T47D (cell line): ENCODE results near the gene SORBS1.

ENCODE experiments used
- DNase-seq, 2 experiments: peaks; one replicate each; pipeline versions ENCODE4 v3.0.0 to v3.0.0-alpha.2; 2011 to 2012; ENCODE audit warnings: low read depth in 1 of 2, low spot score in 1 of 2
- JUND ChIP-seq: IDR thresholded peaks from 2 replicates; pipeline ENCODE4 v1.6.1; 2012; ENCODE audit warnings: low read depth
- in situ Hi-C: cut with HindIII; loops from 2 replicates; pipeline ENCODE4 v1.10.0; 2016; ENCODE audit warnings: low sequenced_read_pairs, low pct_unique_long_range_greater_than_20kb

Gene SORBS1

GRCh38 chr10:95544783-95545500, 16.2 kb downstream of the SORBS1 start:
- TF ChIP-seq JUND = no peak
- no peak for DNase-seq
- in situ Hi-C loops = no loop called here

GRCh38 chr10:95543459-95543858, 17.7 kb downstream of the SORBS1 start:
- DNase-seq = no peak

GRCh38 chr10:95542761-95543160, 18.4 kb downstream of the SORBS1 start:
- TF ChIP-seq JUND = no peak
- no peak for DNase-seq
- in situ Hi-C loops = no loop called here

More at GRCh38 chr10:95543459-95543858, 17.7 kb downstream of the SORBS1 start:
- TF ChIP-seq JUND = no peak
- in situ Hi-C loops = no loop called here

- in situ Hi-C loops = no loop called here
- TF ChIP-seq JUND = no peak
Measured at GRCh38 chr10:95542330-95542729, 18.8 kb downstream of the SORBS1 start.

GRCh38 chr10:95540514-95541052, 20.6 kb downstream of the SORBS1 start:
- no peak for TF ChIP-seq JUND
- in situ Hi-C loops = no loop called here
- DNase-seq = no peak

More at GRCh38 chr10:95542330-95542729, 18.8 kb downstream of the SORBS1 start:
- DNase-seq = no peak

- TF ChIP-seq JUND = no peak
- in situ Hi-C loops = no loop called here
- DNase-seq = no peak
Measured at GRCh38 chr10:95539560-95540284, 21.4 kb downstream of the SORBS1 start.

GRCh38 chr10:95538412-95538811, 22.8 kb downstream of the SORBS1 start:
- no peak for TF ChIP-seq JUND
- DNase-seq = no peak
- in situ Hi-C loops = no loop called here

GRCh38 chr10:95537542-95537927, 23.6 kb downstream of the SORBS1 start:
- TF ChIP-seq JUND = no peak
- in situ Hi-C loops = no loop called here
- DNase-seq = no peak

- in situ Hi-C loops = no loop called here
- no peak for DNase-seq
- no peak for TF ChIP-seq JUND
Measured at GRCh38 chr10:95536894-95537541, 24.2 kb downstream of the SORBS1 start.

- in situ Hi-C loops = no loop called here
- DNase-seq = no peak
- TF ChIP-seq JUND = no peak
Measured at GRCh38 chr10:95536017-95536416, 25.2 kb downstream of the SORBS1 start.

GRCh38 chr10:95535526-95535925, 25.6 kb downstream of the SORBS1 start:
- no peak for DNase-seq
- in situ Hi-C loops = no loop called here
- TF ChIP-seq JUND = no peak

- TF ChIP-seq JUND = no peak
- DNase-seq = no peak
- in situ Hi-C loops = no loop called here
Measured at GRCh38 chr10:95533590-95533989, 27.6 kb downstream of the SORBS1 start.

GRCh38 chr10:95532536-95532935, 28.6 kb downstream of the SORBS1 start:
- in situ Hi-C loops = no loop called here
- TF ChIP-seq JUND = no peak
- no peak for DNase-seq
